ENCODE data around the gene MORC1. TPM values are rescaled to one million over a fixed set of nuclear protein-coding genes. Genes with fewer than 3 reads are reported as not detected.
A peak's percentile ranks its signal among the peaks of the same experiment; 100 is the strongest.

The MORC1 gene
- total RNA-seq, 1 donor from 2014 or later: not detected

- no peak overlapping the region for H3K4me3 ChIP-seq (ENCODE audit: low read depth, low read length)
- no peak for TF ChIP-seq CTCF (conservative IDR thresholded peaks at IDR 0.05; ENCODE audit: low read depth, low read length)
- no peak for DNase-seq (ENCODE audit: low read depth)
These were observed 3.2 kb downstream of the MORC1 start for GRCh38 chr3:109114746-109115145.

- H3K4me3 ChIP-seq (ENCODE audit: low read depth, low read length): no peak overlapping the region
- TF ChIP-seq CTCF (conservative IDR thresholded peaks at IDR 0.05; ENCODE audit: low read depth, low read length): no peak
- no peak for DNase-seq (ENCODE audit: low read depth)
These were observed 4.8 kb downstream of the MORC1 start for GRCh38 chr3:109112946-109113760.

- H3K4me3 ChIP-seq (ENCODE audit: low read depth, low read length): no peak overlapping the region
- no peak for DNase-seq (ENCODE audit: low read depth)
- no peak for TF ChIP-seq CTCF (conservative IDR thresholded peaks at IDR 0.05; ENCODE audit: low read depth, low read length)
These were observed 8.4 kb downstream of the MORC1 start for GRCh38 chr3:109109574-109109973.

GRCh38 chr3:109098079-109098644 lies 19.8 kb downstream of the MORC1 start:
- TF ChIP-seq CTCF (conservative IDR thresholded peaks at IDR 0.05; ENCODE audit: low read depth, low read length): peak; percentile 62
- no peak for DNase-seq (ENCODE audit: low read depth)

GRCh38 chr3:109095166-109095565 lies 22.8 kb downstream of the MORC1 start:
- TF ChIP-seq CTCF (conservative IDR thresholded peaks at IDR 0.05; ENCODE audit: low read depth, low read length): no peak
- DNase-seq (ENCODE audit: low read depth): no peak
- H3K4me3 ChIP-seq (ENCODE audit: low read depth, low read length): no peak overlapping the region

More at GRCh38 chr3:109098079-109098644, 19.8 kb downstream of the MORC1 start:
- no peak overlapping the region for H3K4me3 ChIP-seq (ENCODE audit: low read depth, low read length)

- no peak for DNase-seq (ENCODE audit: low read depth)
- no peak for TF ChIP-seq CTCF (conservative IDR thresholded peaks at IDR 0.05; ENCODE audit: low read depth, low read length)
- H3K4me3 ChIP-seq (ENCODE audit: low read depth, low read length): no peak overlapping the region
These were observed 24.4 kb downstream of the MORC1 start for GRCh38 chr3:109093561-109093960.

Measured in epithelial cell of proximal tubule (primary cell).